Measurements from ENCODE around the gene IMPA2. TPM values are rescaled to one million over a fixed set of nuclear protein-coding genes. Genes with fewer than 3 reads are reported as not detected.

Gene IMPA2
- total RNA-seq, 1 experiment from 2014 or later = 37.6 TPM

DNA sequence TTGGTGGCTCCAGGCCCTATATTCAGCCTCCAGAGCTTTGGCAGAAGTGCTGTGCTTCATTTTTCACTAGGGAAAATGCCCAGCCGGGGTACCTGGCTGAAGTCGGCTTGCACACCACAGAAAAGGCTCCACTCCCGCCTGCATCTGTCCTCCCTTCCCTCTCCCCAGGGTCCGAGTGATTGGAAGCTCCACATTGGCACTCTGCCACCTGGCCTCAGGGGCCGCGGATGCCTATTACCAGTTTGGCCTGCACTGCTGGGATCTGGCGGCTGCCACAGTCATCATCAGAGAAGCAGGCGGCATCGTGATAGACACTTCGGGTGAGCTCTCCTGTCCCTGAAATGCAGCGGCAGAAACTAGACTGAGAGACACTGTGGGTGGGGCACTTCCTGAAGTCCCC, 47.4 kb downstream of the IMPA2 start:
- no peak for ATAC-seq
- ChIA-PET POLR2A (no interaction called here), CTCF (no interaction called here)
- Histone ChIP-seq H3K4me1 (ENCODE audit: control insufficient read depth, insufficient read depth, low read length) (no peaks in the 10 kb centered on the region), H3K27ac (ENCODE audit: low read length) (no peak overlapping the region), H3K9me3 (ENCODE audit: control insufficient read depth, insufficient read depth, low read depth, low read length) (no peaks in the 10 kb centered on the region), H3K27me3 (ENCODE audit: control insufficient read depth, insufficient read depth, low read length) (no peaks in the 10 kb centered on the region), H3K36me3 (ENCODE audit: control insufficient read depth, insufficient read depth, low read length) (no peaks in the 10 kb centered on the region), H3K4me3 (ENCODE audit: low read depth in 2 of 2, low read length in 2 of 2) (no peak overlapping the region)
- intact Hi-C loops (cut with micrococcal nuclease; ENCODE audit: unreplicated experiment) (no loop called here), in situ Hi-C loops (cut with HindIII; ENCODE audit: low pct_unique_long_range_greater_than_20kb, low sequenced_read_pairs) (no loop called here)
- no TSS peak for BruUV-seq (replicated peaks)
- DNase-seq (ENCODE audit: low read depth, low spot score) = no peak
- TF ChIP-seq, protein P1, sequence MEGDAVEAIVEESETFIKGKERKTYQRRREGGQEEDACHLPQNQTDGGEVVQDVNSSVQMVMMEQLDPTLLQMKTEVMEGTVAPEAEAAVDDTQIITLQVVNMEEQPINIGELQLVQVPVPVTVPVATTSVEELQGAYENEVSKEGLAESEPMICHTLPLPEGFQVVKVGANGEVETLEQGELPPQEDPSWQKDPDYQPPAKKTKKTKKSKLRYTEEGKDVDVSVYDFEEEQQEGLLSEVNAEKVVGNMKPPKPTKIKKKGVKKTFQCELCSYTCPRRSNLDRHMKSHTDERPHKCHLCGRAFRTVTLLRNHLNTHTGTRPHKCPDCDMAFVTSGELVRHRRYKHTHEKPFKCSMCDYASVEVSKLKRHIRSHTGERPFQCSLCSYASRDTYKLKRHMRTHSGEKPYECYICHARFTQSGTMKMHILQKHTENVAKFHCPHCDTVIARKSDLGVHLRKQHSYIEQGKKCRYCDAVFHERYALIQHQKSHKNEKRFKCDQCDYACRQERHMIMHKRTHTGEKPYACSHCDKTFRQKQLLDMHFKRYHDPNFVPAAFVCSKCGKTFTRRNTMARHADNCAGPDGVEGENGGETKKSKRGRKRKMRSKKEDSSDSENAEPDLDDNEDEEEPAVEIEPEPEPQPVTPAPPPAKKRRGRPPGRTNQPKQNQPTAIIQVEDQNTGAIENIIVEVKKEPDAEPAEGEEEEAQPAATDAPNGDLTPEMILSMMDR (IDR thresholded peaks at IDR 0.05) = no peak
- TF ChIP-seq SIN3A (IDR thresholded peaks at IDR 0.05; ENCODE audit: borderline replicate concordance, insufficient read depth, low read depth, low read length) (no peak), TCF7L2 (IDR thresholded peaks at IDR 0.05; ENCODE audit: low read depth, low read length) (no peak), POLR2AphosphoS5 (IDR thresholded peaks at IDR 0.05; ENCODE audit: low read depth, low read length) (no peak)
- TF ChIP-seq, protein P2, sequence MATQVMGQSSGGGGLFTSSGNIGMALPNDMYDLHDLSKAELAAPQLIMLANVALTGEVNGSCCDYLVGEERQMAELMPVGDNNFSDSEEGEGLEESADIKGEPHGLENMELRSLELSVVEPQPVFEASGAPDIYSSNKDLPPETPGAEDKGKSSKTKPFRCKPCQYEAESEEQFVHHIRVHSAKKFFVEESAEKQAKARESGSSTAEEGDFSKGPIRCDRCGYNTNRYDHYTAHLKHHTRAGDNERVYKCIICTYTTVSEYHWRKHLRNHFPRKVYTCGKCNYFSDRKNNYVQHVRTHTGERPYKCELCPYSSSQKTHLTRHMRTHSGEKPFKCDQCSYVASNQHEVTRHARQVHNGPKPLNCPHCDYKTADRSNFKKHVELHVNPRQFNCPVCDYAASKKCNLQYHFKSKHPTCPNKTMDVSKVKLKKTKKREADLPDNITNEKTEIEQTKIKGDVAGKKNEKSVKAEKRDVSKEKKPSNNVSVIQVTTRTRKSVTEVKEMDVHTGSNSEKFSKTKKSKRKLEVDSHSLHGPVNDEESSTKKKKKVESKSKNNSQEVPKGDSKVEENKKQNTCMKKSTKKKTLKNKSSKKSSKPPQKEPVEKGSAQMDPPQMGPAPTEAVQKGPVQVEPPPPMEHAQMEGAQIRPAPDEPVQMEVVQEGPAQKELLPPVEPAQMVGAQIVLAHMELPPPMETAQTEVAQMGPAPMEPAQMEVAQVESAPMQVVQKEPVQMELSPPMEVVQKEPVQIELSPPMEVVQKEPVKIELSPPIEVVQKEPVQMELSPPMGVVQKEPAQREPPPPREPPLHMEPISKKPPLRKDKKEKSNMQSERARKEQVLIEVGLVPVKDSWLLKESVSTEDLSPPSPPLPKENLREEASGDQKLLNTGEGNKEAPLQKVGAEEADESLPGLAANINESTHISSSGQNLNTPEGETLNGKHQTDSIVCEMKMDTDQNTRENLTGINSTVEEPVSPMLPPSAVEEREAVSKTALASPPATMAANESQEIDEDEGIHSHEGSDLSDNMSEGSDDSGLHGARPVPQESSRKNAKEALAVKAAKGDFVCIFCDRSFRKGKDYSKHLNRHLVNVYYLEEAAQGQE (IDR thresholded peaks at IDR 0.05; ENCODE audit: insufficient read depth in 1 of 2, low read depth in 2 of 2, low read length in 1 of 2) = no peak

- CTCF ChIA-PET = interaction anchor here (0.6 kb wide), 1 partner anchor 98 kb away, joined by 8 read pairs; no protein-coding TSS in a partner anchor
- H3K27me3 ChIP-seq (ENCODE audit: control insufficient read depth, insufficient read depth, low read length) = no peaks in the 10 kb centered on the region
Observed at GRCh38 chr18:12029786-12030584, 48.7 kb downstream of the IMPA2 start.

More at GRCh38 chr18:12029786-12030584, 48.7 kb downstream of the IMPA2 start:
- TF ChIP-seq TCF7L2 (IDR thresholded peaks at IDR 0.05; ENCODE audit: low read depth, low read length) = no peak
- TF ChIP-seq, protein P1 (IDR thresholded peaks at IDR 0.05) = no peak
- no peak for TF ChIP-seq POLR2AphosphoS5 (IDR thresholded peaks at IDR 0.05; ENCODE audit: low read depth, low read length)
- H3K36me3 ChIP-seq (ENCODE audit: control insufficient read depth, insufficient read depth, low read length) = no peaks in the 10 kb centered on the region
- DNase-seq (ENCODE audit: low read depth, low spot score) = no peak
- no peaks in the 10 kb centered on the region for H3K9me3 ChIP-seq (ENCODE audit: control insufficient read depth, insufficient read depth, low read depth, low read length)
- in situ Hi-C loops (cut with HindIII; ENCODE audit: low pct_unique_long_range_greater_than_20kb, low sequenced_read_pairs) = no loop called here
- H3K27ac ChIP-seq (ENCODE audit: low read length) = no peak overlapping the region
- no TSS peak for BruUV-seq (replicated peaks)
- H3K4me3 ChIP-seq (ENCODE audit: low read depth in 2 of 2, low read length in 2 of 2) = no peak overlapping the region
- intact Hi-C loops (cut with micrococcal nuclease; ENCODE audit: unreplicated experiment) = loop anchor here (10.0 kb wide), 1 partner anchor 375 kb away; no protein-coding TSS in a partner anchor
- H3K4me1 ChIP-seq (ENCODE audit: control insufficient read depth, insufficient read depth, low read length) = no peaks in the 10 kb centered on the region
- no peak for ATAC-seq
- POLR2A ChIA-PET = no interaction called here
